NCI-H2227 treated with DMSO at 0.1 percent for 48 hours (cell line): ENCODE measurements around the gene LRCOL1.

Experiments used
- DNase-seq: peaks from one replicate; lab custom pipeline; 2025; lab: John Stamatoyannopoulos, UW

LRCOL1 gene

GRCh38 chr12:132610051-132610759, at the start of gene LRCOL1:
Gene LRCOL1, minus strand, starts transcription at chr12:132610582. Its CDS starts 4,331 bp downstream, at chr12:132606251.
- peak; percentile 18 for DNase-seq

- no peak for DNase-seq
These were observed 49.7 kb upstream of the LRCOL1 start for GRCh38 chr12:132660052-132660451.

- DNase-seq, result no peak
These were observed 48.8 kb upstream of the LRCOL1 start for GRCh38 chr12:132659146-132659545.

- no peak for DNase-seq
These were observed 47.9 kb upstream of the LRCOL1 start for GRCh38 chr12:132658149-132658894.

- DNase-seq, result no peak
These were observed 46.8 kb upstream of the LRCOL1 start for GRCh38 chr12:132657004-132657727.

- DNase-seq, result no peak
These were observed 43.3 kb upstream of the LRCOL1 start for GRCh38 chr12:132653567-132654290.

GRCh38 chr12:132651444-132652100, 41.2 kb upstream of the LRCOL1 start:
- DNase-seq, result peak; percentile 100

- DNase-seq, result no peak
These were observed 39.0 kb upstream of the LRCOL1 start for GRCh38 chr12:132649226-132649945.

GRCh38 chr12:132648616-132649225, 38.3 kb upstream of the LRCOL1 start:
- DNase-seq, result no peak

GRCh38 chr12:132647858-132648257, 37.5 kb upstream of the LRCOL1 start:
- no peak for DNase-seq

GRCh38 chr12:132646850-132647249, 36.5 kb upstream of the LRCOL1 start:
- no peak for DNase-seq

GRCh38 chr12:132642846-132643835, 32.8 kb upstream of the LRCOL1 start:
- no peak for DNase-seq

GRCh38 chr12:132641811-132642650, 31.6 kb upstream of the LRCOL1 start:
- DNase-seq, result no peak

- DNase-seq, result no peak
These were observed 30.6 kb upstream of the LRCOL1 start for GRCh38 chr12:132640936-132641335.

- DNase-seq, result no peak
These were observed 29.7 kb upstream of the LRCOL1 start for GRCh38 chr12:132639956-132640520.

- peak; percentile 61 for DNase-seq
These were observed 28.4 kb upstream of the LRCOL1 start for GRCh38 chr12:132638541-132639408.

- DNase-seq, result no peak
These were observed 27.4 kb upstream of the LRCOL1 start for GRCh38 chr12:132637811-132638210.
